Mammary epithelial cell (primary cell): Measurements from ENCODE around the gene MX1.

Source experiments
- CTCF ChIP-seq, 2 donors: IDR thresholded peaks in 1 of 2; conservative IDR thresholded peaks in 1 of 2; 2 replicates each; pipeline ENCODE4 v1.5.1; 2011 to 2012; ENCODE audit warnings: inconsistent platforms in 2 of 2, low read length in 2 of 2, mild to moderate bottlenecking in 2 of 2, control low read depth in 1 of 2, low read depth in 1 of 2; ENCODE audit not compliant: insufficient read depth in 1 of 2; ENCODE audit errors: extremely low read depth in 1 of 2
- EZH2 ChIP-seq: IDR thresholded peaks from 2 replicates; pipeline ENCODE4 v1.6.1; 2012; ENCODE audit warnings: low read length, inconsistent platforms, borderline replicate concordance

GRCh38 chr21:41411449-41412089 lies 14.5 kb upstream of the MX1 start:
- TF ChIP-seq EZH2 = no peak
- TF ChIP-seq CTCF (conservative IDR thresholded peaks at IDR 0.05 in 1 of 2, IDR thresholded peaks at IDR 0.05 in 1 of 2; ENCODE audit: extremely low read depth in 1 of 2, insufficient read depth in 1 of 2, low read depth in 1 of 2, low read length in 2 of 2) = peak in 1 of 2 donors; percentile 30
